ENCODE measurements around the gene EFCAB6. TPM values are rescaled to one million over a fixed set of nuclear protein-coding genes. Genes with fewer than 3 reads are reported as not detected.

The EFCAB6 gene
- total RNA-seq, 4 donors from 2014 or later, result 0.35 to 4.4 (median 0.94) TPM; not detected in 1

DNA sequence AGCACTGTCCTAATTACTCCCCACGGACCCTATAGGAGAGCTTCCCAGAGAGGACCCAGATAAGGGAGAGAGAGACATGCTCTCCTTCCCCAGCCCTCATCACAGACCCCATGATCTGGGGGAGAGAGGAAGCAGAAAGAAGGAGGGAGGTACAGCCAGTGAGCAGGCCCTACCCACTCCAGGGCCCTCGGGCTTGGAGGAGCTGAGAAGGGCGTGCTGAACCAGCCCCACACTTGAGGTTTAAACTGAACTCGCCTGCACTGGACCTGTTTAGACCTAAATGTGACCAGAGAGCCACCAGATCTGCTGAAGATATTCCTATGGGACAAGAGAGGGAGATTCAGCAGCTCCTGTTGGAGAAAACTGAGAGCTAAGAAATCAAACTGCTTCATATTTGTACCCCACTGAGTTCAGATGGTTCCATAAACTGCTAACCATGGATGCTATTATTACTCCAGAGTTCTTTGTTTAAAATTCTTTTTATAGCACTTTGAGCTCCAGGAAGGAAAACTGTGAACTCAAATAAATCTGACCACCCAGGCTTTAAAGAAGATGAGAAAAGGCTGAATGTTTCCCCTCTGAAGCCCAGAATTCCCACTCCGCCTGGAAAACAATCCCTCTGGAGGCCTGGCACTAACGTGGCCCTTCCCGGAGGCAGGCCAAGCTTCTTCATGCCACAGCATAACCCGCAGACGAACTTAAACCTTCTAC, 67.2 kb downstream of the EFCAB6 start:
- Histone ChIP-seq H3K27me3 (no peaks in the 10 kb centered on the region), H3K9me3 (no peaks in the 10 kb centered on the region), H3K27ac (no peak overlapping the region), H3K4me3 (no peak overlapping the region), H3K36me3 (no peaks in the 10 kb centered on the region), H3K4me1 (peaks cover 0 to 10% (median 0%) of the 10 kb centered on the region in 4 donors)
- TF ChIP-seq POLR2A (IDR thresholded peaks at IDR 0.05), result no peak
- TF ChIP-seq, protein P1, sequence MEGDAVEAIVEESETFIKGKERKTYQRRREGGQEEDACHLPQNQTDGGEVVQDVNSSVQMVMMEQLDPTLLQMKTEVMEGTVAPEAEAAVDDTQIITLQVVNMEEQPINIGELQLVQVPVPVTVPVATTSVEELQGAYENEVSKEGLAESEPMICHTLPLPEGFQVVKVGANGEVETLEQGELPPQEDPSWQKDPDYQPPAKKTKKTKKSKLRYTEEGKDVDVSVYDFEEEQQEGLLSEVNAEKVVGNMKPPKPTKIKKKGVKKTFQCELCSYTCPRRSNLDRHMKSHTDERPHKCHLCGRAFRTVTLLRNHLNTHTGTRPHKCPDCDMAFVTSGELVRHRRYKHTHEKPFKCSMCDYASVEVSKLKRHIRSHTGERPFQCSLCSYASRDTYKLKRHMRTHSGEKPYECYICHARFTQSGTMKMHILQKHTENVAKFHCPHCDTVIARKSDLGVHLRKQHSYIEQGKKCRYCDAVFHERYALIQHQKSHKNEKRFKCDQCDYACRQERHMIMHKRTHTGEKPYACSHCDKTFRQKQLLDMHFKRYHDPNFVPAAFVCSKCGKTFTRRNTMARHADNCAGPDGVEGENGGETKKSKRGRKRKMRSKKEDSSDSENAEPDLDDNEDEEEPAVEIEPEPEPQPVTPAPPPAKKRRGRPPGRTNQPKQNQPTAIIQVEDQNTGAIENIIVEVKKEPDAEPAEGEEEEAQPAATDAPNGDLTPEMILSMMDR (IDR thresholded peaks at IDR 0.05), result no peak
- DNase-seq, result no peak

DNA sequence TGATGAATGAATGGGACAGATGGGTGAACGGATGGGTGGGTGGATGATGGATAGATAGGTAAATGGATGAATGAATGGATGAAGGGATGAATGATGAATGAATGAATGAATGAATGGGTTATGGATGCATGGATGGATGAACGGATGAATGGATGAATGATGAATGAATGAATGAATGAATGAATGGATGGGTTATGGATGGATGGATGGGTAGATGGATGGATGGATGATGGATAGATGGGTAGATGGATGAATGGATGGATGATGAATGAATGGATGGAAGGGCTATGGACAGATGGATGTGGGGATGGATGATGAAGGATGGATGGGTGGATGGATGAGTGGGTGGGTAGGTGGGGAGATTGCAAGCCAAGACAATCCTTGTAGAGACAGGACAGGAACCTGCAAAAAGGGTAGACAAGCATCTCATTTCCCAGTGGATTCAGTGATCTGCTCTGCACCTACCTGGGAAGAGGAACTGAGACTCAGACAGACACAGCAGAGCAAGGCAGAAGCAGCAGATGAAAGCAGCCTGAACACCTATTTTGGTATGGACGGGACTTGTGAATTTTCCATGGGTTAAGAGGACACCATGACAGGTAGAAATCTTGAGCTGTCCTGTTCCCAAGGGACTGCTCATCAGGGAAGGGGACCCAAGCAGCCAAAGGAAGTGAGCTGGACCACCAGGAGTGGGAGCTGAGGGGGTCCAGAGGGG, 68.0 kb downstream of the EFCAB6 start:
- DNase-seq, result no peak
- Histone ChIP-seq H3K27ac (no peak overlapping the region), H3K36me3 (no peaks in the 10 kb centered on the region), H3K9me3 (no peaks in the 10 kb centered on the region), H3K4me3 (no peak overlapping the region), H3K4me1 (peaks cover 0 to 10% (median 0%) of the 10 kb centered on the region in 4 donors), H3K27me3 (no peaks in the 10 kb centered on the region)
- TF ChIP-seq, protein P1 (IDR thresholded peaks at IDR 0.05), result no peak
- TF ChIP-seq POLR2A (IDR thresholded peaks at IDR 0.05), result no peak

DNA sequence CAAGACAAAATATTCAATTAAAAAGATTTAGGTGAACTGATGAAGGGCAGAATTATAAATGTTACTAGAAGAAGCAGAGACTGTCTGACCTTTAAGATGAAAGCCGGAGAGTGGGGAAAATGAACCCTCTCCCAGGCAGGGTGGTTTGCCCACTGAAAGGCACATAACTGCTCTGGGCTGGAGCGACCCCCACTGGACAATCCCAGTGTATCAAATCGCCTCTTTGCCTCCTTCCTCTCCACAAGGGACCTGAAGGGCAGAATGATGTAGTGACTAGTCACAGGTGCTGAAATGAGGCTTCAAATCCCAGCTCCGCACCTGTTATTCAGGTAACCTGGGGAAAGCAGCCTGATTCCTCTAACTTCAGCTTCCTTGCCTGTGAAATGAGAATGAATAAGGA, 69.0 kb downstream of the EFCAB6 start:
- Histone ChIP-seq H3K27ac (no peak overlapping the region), H3K9me3 (no peaks in the 10 kb centered on the region)

DNA sequence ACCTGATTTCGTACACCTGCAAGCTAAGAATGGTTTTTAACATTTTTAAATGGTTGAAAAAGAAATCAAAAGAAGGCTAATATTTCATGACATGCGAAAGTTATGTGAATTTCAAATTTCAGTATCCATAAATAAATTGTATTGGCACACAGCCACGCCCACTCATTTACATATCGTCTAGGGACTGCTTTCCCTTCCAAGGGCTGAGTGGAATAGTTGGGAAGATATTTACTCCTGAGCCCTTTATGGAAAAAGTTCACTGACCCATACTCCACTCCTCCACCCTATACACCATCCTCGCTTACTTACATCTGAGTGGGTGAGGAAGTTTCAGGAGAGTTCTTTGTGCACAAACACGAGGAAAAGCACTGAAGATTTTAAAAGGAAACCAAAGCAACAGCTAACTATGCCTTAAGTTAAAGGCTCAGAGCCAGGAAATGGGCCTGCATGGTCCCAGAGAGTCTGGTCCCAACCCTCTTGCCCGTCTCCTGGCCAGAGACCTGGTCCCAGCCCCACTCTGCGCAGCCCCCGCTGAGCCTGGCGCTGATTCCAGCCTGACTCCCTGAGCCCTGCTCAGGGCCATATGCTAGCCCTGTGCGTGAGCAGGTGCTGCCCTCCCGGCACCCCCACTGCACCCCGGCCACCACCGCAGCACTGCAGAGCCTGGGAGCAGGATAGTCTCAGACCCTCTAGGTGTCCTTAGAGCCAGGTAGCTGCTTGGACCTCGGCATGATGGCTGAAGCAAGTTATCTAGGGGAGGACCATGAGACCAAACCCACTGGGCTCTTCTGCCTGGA, 69.8 kb downstream of the EFCAB6 start:
- Histone ChIP-seq H3K4me3 (no peak overlapping the region), H3K27me3 (no peaks in the 10 kb centered on the region), H3K27ac (no peak overlapping the region), H3K36me3 (no peaks in the 10 kb centered on the region), H3K9me3 (no peaks in the 10 kb centered on the region), H3K4me1 (peaks cover 0 to 10% (median 0%) of the 10 kb centered on the region in 4 donors)
- TF ChIP-seq, protein P1 (IDR thresholded peaks at IDR 0.05), result no peak
- TF ChIP-seq POLR2A (IDR thresholded peaks at IDR 0.05), result no peak
- no peak for DNase-seq

More for the DNA sequence above, 69.0 kb downstream of the EFCAB6 start:
- Histone ChIP-seq H3K4me1 (peaks cover 0 to 10% (median 0%) of the 10 kb centered on the region in 4 donors), H3K4me3 (no peak overlapping the region), H3K36me3 (no peaks in the 10 kb centered on the region), H3K27me3 (no peaks in the 10 kb centered on the region)
- TF ChIP-seq, protein P1 (IDR thresholded peaks at IDR 0.05), result peak in 1 of 6 experiments; percentile 17
- TF ChIP-seq POLR2A (IDR thresholded peaks at IDR 0.05), result no peak
- no peak for DNase-seq

DNA sequence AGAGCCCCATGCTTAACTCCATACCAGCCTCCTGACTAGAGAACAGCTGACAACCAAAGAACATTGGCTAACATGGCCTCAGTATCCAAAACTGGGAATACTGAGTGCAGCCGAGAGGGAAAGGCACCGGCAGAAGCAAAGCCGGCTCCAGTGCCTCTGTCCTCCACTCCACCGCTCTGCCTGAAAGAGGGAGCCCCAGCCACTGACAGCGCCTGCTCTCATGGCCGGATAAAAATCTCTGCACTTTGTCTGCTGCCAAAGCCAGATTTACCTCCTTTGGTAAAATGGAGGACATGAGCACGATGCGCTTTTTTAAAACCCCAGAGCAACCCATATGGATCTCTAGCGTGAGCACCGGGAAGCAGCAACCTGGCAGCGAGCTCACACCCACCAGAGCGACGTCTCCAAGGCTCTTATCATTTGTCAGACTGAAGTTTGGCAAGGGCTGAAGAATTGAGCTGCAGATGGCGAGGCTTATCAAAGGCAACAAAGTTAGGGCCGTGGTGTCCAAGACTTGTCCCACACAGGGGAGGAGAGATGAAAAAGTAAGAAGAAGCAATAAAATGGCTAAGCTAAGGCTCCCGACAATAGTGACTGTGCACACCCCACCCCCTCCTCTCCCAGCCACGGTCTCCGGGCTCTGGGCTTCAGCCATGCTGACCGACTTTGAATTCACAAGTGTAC, 71.4 kb downstream of the EFCAB6 start:
- peaks cover 0 to 10% (median 0%) of the 10 kb centered on the region in 4 donors for H3K4me1 ChIP-seq

More for the DNA sequence above, 71.4 kb downstream of the EFCAB6 start:
- Histone ChIP-seq H3K9me3 (no peaks in the 10 kb centered on the region), H3K27ac (no peak overlapping the region), H3K4me3 (no peak overlapping the region), H3K27me3 (no peaks in the 10 kb centered on the region), H3K36me3 (no peaks in the 10 kb centered on the region)
- no peak for TF ChIP-seq POLR2A (IDR thresholded peaks at IDR 0.05)
- TF ChIP-seq, protein P1 (IDR thresholded peaks at IDR 0.05), result no peak
- no peak for DNase-seq

All from Peyer's patch (tissue), 4 donors.